ENCODE results near the gene ALDH1L2.
A peak's percentile ranks its signal among the peaks of the same experiment; 100 is the strongest.

Gene ALDH1L2

DNA sequence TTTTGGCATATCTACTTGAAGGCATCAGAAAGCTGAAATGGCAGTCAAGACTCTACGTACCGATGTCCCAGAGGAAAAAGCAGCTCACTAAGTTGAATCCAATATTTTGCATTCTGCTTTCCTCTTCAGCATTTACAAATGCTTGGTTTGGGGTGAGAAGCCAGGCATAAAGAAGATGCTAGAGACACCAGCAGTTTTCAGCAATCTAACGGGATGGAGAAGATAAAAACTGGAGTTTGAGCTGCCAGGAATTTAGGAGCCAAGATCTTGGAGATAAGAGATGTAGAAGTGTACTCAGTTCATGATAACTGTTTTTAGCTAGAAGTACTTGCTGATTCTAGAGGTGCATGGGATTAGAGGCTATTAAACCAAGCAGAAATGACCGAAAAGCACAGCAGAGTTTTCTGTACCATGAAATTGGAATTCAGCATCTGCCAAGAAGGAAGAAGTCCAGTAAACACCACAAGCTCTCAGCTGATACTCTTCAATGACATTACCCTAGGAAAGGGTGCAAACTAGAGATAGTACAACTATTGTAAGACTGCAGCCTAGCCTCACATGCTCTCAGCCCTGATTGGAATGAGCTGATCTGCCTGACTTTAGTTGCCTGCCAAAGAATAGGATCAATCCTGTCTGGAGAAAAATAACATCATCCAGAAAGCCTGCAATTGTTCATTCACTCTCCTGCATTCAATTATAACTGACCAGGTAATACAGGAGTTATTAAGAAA is 7.4 kb upstream of the ALDH1L2 start:
- H3K27me3 ChIP-seq (ENCODE audit: insufficient read depth, low read depth, severe bottlenecking), result no peaks in the 10 kb centered on the region
- TF ChIP-seq, protein P1, sequence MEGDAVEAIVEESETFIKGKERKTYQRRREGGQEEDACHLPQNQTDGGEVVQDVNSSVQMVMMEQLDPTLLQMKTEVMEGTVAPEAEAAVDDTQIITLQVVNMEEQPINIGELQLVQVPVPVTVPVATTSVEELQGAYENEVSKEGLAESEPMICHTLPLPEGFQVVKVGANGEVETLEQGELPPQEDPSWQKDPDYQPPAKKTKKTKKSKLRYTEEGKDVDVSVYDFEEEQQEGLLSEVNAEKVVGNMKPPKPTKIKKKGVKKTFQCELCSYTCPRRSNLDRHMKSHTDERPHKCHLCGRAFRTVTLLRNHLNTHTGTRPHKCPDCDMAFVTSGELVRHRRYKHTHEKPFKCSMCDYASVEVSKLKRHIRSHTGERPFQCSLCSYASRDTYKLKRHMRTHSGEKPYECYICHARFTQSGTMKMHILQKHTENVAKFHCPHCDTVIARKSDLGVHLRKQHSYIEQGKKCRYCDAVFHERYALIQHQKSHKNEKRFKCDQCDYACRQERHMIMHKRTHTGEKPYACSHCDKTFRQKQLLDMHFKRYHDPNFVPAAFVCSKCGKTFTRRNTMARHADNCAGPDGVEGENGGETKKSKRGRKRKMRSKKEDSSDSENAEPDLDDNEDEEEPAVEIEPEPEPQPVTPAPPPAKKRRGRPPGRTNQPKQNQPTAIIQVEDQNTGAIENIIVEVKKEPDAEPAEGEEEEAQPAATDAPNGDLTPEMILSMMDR (IDR thresholded peaks at IDR 0.05; ENCODE audit: low read depth, low read length), result no peak
- no peak overlapping the region for H3K27ac ChIP-seq
- H3K4me3 ChIP-seq (ENCODE audit: low read depth, low read length), result no peak overlapping the region
- DNase-seq, result no peak
- peaks cover 7% of the 10 kb centered on the region for H3K9me3 ChIP-seq (ENCODE audit: severe bottlenecking)
- H3K36me3 ChIP-seq, result no peaks in the 10 kb centered on the region

GRCh38 chr12:105090361-105090760 is 6.1 kb upstream of the ALDH1L2 start:
- H3K27ac ChIP-seq, result no peak overlapping the region
- TF ChIP-seq, protein P1 (IDR thresholded peaks at IDR 0.05; ENCODE audit: low read depth, low read length), result no peak
- H3K9me3 ChIP-seq (ENCODE audit: severe bottlenecking), result peaks cover 7% of the 10 kb centered on the region
- no peaks in the 10 kb centered on the region for H3K36me3 ChIP-seq
- H3K4me3 ChIP-seq (ENCODE audit: low read depth, low read length), result no peak overlapping the region
- no peaks in the 10 kb centered on the region for H3K27me3 ChIP-seq (ENCODE audit: insufficient read depth, low read depth, severe bottlenecking)
- no peak for DNase-seq

DNA sequence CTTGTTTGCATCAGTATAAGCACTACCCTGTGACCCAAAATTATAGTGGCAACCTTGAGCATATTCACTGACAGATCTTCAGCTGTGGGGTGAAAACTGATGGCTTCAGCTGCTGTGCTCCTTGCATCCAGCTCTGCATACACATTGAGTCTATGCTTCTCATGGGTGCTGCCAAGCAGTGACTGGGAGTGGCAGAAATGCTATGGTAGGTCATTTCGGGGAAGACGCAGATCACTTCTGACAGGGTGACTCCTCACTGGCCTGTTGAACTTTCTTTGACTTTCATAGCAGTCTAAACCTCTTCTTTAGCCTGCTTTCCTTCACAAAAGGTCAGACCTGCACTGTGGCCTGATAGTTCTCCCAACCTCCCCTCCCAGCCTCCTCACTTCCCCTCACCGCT is 5.6 kb upstream of the ALDH1L2 start:
- Histone ChIP-seq H3K36me3 (no peaks in the 10 kb centered on the region), H3K27ac (no peak overlapping the region), H3K27me3 (ENCODE audit: insufficient read depth, low read depth, severe bottlenecking) (no peaks in the 10 kb centered on the region), H3K4me3 (ENCODE audit: low read depth, low read length) (no peak overlapping the region), H3K9me3 (ENCODE audit: severe bottlenecking) (peaks cover 2% of the 10 kb centered on the region)
- no peak for DNase-seq
- TF ChIP-seq, protein P1 (IDR thresholded peaks at IDR 0.05; ENCODE audit: low read depth, low read length), result no peak

GRCh38 chr12:105085501-105085900 is 1.2 kb upstream of the ALDH1L2 start:
- TF ChIP-seq, protein P1 (IDR thresholded peaks at IDR 0.05; ENCODE audit: low read depth, low read length), result no peak
- Histone ChIP-seq H3K36me3 (no peaks in the 10 kb centered on the region), H3K27ac (no peak overlapping the region), H3K9me3 (ENCODE audit: severe bottlenecking) (no peaks in the 10 kb centered on the region), H3K27me3 (ENCODE audit: insufficient read depth, low read depth, severe bottlenecking) (no peaks in the 10 kb centered on the region), H3K4me3 (ENCODE audit: low read depth, low read length) (no peak overlapping the region)
- DNase-seq, result no peak

DNA sequence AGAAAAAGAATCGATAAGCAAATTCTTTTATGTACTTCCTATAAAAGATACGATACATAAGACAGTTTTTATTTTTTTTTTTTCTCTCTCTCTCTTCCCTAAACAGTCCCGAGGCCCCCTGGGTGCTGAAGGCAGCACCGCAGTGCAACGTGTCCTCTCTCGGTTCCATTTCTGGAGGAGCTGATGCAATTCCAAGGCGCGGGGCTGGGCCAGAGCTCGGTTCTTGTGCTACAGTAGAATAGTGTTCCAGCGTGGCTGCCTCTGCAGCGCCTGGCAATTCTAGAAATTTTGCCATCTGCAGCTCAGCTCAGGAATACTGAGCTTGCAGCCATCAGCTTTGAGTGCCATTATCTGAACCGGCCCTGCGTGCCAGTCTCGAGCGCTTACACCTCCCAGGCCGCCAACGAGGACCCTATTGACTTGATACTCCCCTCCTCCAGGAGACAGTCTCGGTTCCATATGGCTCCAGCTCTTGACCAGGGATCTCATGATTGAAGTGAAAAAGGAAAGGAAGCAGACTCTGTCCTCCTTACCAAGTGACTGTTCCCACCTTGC is 630 bp downstream of the ALDH1L2 start:
- DNase-seq, result no peak
- peak overlapping the region; percentile 36 for H3K4me3 ChIP-seq (ENCODE audit: low read depth, low read length)
- H3K9me3 ChIP-seq (ENCODE audit: severe bottlenecking), result no peaks in the 10 kb centered on the region
- no peak overlapping the region for H3K27ac ChIP-seq
- H3K36me3 ChIP-seq, result no peaks in the 10 kb centered on the region
- TF ChIP-seq, protein P1 (IDR thresholded peaks at IDR 0.05; ENCODE audit: low read depth, low read length), result no peak
- no peaks in the 10 kb centered on the region for H3K27me3 ChIP-seq (ENCODE audit: insufficient read depth, low read depth, severe bottlenecking)
